Measurements from ENCODE around the gene SLC12A6.
A peak's percentile ranks its signal among the peaks of the same experiment; 100 is the strongest.

SLC12A6 gene

GRCh38 chr15:34330279-34330678, 7.3 kb downstream of the SLC12A6 start:
- no peak for DNase-seq (ENCODE audit: low spot score)

- DNase-seq (ENCODE audit: low spot score) = no peak
Observed at GRCh38 chr15:34329006-34329405, 8.6 kb downstream of the SLC12A6 start.

GRCh38 chr15:34327906-34328305, 9.7 kb downstream of the SLC12A6 start:
- no peak for DNase-seq (ENCODE audit: low spot score)

- DNase-seq (ENCODE audit: low spot score) = no peak
Observed at GRCh38 chr15:34325368-34325767, 12.2 kb downstream of the SLC12A6 start.

- DNase-seq (ENCODE audit: low spot score) = no peak
Observed at GRCh38 chr15:34324933-34325332, 12.6 kb downstream of the SLC12A6 start.

GRCh38 chr15:34323217-34323616, 14.4 kb downstream of the SLC12A6 start:
- DNase-seq (ENCODE audit: low spot score) = no peak

GRCh38 chr15:34318277-34319079, 19.1 kb downstream of the SLC12A6 start:
- DNase-seq (ENCODE audit: low spot score) = peak; percentile 63

GRCh38 chr15:34314491-34315490, 22.8 kb downstream of the SLC12A6 start:
- no peak for DNase-seq (ENCODE audit: low spot score)

- DNase-seq (ENCODE audit: low spot score) = no peak
Observed at GRCh38 chr15:34311563-34311962, 26.0 kb downstream of the SLC12A6 start.

GRCh38 chr15:34304613-34305012, 33.0 kb downstream of the SLC12A6 start:
- DNase-seq (ENCODE audit: low spot score) = no peak

- DNase-seq (ENCODE audit: low spot score) = no peak
Observed at GRCh38 chr15:34301058-34301457, 36.5 kb downstream of the SLC12A6 start.

GRCh38 chr15:34297059-34297458, 40.5 kb downstream of the SLC12A6 start:
- no peak for DNase-seq (ENCODE audit: low spot score)

- no peak for DNase-seq (ENCODE audit: low spot score)
Observed at GRCh38 chr15:34292621-34293020, 45.0 kb downstream of the SLC12A6 start.

GRCh38 chr15:34284937-34285336, 52.6 kb downstream of the SLC12A6 start:
- DNase-seq (ENCODE audit: low spot score) = no peak

- no peak for DNase-seq (ENCODE audit: low spot score)
Observed at GRCh38 chr15:34282384-34282783, 55.2 kb downstream of the SLC12A6 start.

- DNase-seq (ENCODE audit: low spot score) = no peak
Observed at GRCh38 chr15:34280193-34280592, 57.4 kb downstream of the SLC12A6 start.

GRCh38 chr15:34279368-34279767, 58.2 kb downstream of the SLC12A6 start:
- no peak for DNase-seq (ENCODE audit: low spot score)

- no peak for DNase-seq (ENCODE audit: low spot score)
Observed at GRCh38 chr15:34275721-34276120, 61.9 kb downstream of the SLC12A6 start.

GRCh38 chr15:34275154-34275553, 62.4 kb downstream of the SLC12A6 start:
- DNase-seq (ENCODE audit: low spot score) = no peak

GRCh38 chr15:34271493-34271892, 66.1 kb downstream of the SLC12A6 start:
- no peak for DNase-seq (ENCODE audit: low spot score)

GRCh38 chr15:34266751-34267150, 70.8 kb downstream of the SLC12A6 start:
- DNase-seq (ENCODE audit: low spot score) = no peak

GRCh38 chr15:34264076-34264475, 73.5 kb downstream of the SLC12A6 start:
- no peak for DNase-seq (ENCODE audit: low spot score)

- no peak for DNase-seq (ENCODE audit: low spot score)
Observed at GRCh38 chr15:34262362-34262761, 75.2 kb downstream of the SLC12A6 start.

Measured in pons (tissue), 1 donor.